Right ventricle myocardium inferior (tissue), 1 donor: ENCODE data around the gene FOXJ1. TPM values are rescaled to one million over a fixed set of nuclear protein-coding genes. Genes with fewer than 3 reads are reported as not detected.

Experiments
- ATAC-seq: fragments of 200-7000 bp; cut with Tn5 transposase; one replicate; pipeline ENCODE4 v1.9.1; 2020; ENCODE audit warnings: mild to moderate bottlenecking, moderate library complexity
- DNase-seq: peaks from one replicate; pipeline ENCODE4 v3.0.0; 2021; ENCODE audit errors: missing footprints
- intact Hi-C: fragments of 100-400 bp; cut with DNase I; formaldehyde crosslinking; loops from one replicate; pipeline ENCODE4 v1.11.0; 2022
- total RNA-seq: library from RNA; stranded (reverse); fragmentation: NEBNext Ultra II Directional; extraction: Animal tissue kit (Norgen Biotek cat#: 25700); gene quantifications from one replicate; pipeline ENCODE4 v1.2.1, GENCODE V29; 2021
- donor health status: DM: no; HTN: yes; CAD: no; lungs with severe emphysema.

Gene FOXJ1
- total RNA-seq, 1 donor from 2014 or later: not detected

DNA sequence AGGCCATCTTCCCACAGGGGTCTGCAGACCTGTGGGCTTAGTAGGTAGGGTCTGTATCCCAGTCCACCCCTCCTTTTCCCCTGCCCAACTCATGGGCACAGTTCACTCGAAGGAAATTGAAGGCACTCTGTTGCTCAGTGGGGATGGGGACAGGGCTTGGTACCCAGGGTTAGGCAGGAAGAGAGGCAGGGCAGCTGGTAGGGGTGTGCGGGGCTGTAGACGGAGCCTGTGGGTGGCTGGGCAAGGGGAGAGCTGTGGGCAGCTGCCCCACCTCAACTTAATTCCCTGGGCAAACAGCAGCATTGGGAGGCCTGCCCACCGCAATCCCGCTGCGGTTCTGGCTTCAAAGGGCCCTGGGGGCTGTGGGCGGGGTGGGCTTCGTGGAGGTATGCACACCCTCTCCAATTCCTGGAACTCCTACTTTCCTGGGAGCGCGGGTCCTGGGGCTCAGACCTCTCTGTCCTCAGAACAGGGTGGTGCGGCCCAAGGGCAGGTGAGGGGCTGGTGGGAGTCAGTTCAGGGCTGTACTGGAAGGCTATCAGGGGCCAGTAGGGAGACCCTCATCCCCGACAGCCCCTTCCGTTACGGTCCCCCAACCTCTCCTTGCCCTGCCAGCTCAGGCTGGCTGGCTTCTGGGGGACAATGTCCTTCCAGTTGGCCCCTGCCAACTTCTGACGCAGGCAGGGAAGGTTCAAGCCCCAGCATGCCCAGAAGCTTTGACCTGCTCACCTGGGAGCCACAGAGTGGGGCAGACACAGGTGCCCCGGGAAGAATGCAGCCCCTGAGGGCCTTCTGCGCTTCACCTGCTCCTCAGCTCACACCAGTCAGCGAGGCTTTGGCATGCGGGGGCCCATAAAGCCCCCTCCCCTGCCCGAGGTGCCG lies 9.1 kb downstream of the FOXJ1 start:
- no peak for DNase-seq
- intact Hi-C loops: no loop called here
- no peak for ATAC-seq

DNA sequence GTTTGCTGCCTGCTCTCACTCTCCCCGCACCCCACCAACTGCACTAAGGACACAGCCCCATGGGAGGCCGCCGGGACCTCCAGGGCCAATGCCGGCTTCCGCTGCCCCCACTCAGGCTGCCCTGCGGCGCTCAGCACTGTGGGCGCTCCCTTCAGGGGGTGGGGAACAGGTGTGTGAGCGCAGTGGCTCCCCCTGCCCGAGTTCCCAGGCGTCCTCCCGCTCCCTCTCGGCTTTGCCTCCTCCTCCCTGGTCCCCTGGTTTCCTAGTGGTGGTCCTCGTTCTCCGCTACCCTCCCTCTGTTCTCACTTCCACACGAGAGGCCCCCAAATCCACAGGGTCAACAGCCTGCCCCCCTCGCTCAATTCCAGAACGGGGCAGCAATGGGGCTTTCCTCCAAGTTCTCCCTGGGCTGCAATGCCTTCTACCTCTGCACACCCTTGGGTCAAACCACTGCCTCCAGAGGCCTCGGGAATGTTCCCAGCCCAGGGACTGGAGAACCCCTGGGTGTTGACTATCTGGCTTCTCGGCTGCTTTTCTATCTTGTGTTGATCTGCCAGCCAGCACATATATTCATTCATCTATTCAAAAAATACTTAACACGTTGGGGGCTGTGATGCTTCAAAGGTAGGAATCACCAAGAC lies 9.9 kb downstream of the FOXJ1 start:
- intact Hi-C loops: no loop called here

DNA sequence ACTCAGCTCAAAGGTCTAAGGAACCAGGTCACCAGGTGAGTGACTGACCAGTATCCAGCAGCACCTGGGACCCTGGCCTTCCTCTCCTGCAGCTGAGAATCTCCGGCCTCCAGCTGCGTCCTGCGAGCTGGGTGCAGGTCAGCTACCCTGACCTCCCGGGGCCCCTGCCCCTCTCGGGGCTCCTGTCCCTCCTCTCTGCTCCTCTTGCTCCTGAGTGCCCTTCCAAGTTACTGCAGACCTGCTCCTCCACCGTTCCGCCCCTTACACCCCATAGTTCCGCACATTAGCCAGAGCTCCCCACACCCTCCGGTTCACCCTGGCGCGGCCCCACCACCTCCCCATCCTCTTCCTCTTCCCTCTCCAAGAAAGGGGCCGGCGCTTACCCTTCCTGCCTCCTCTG lies 10.6 kb downstream of the FOXJ1 start:
- DNase-seq: no peak
- intact Hi-C loops: no loop called here
- no peak for ATAC-seq

More for the DNA sequence above, 9.9 kb downstream of the FOXJ1 start:
- DNase-seq (no peak), ATAC-seq (no peak)

- no peak for DNase-seq
- intact Hi-C loops: no loop called here
- no peak for ATAC-seq
Observed at GRCh38 chr17:76125922-76126321, 15.1 kb downstream of the FOXJ1 start.

DNA sequence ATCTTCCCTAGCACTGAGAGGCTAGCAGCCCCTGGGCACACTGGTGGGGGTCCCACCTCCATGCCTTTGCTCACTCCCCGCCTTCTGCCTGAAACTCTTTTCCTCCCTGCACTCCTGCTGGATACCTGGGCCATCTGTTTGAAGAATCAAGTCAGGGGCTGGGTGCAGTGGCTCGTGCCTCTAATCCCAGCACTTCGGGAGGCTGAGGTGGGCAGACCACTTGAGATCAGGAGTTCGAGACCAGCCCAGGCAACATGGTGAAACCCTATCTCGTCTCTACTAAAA lies 15.7 kb downstream of the FOXJ1 start:
- intact Hi-C loops: no loop called here
- ATAC-seq: no peak
- no peak for DNase-seq

- ATAC-seq (no peak), DNase-seq (no peak)
- intact Hi-C loops: no loop called here
Observed at GRCh38 chr17:76124582-76125390, 16.3 kb downstream of the FOXJ1 start.

DNA sequence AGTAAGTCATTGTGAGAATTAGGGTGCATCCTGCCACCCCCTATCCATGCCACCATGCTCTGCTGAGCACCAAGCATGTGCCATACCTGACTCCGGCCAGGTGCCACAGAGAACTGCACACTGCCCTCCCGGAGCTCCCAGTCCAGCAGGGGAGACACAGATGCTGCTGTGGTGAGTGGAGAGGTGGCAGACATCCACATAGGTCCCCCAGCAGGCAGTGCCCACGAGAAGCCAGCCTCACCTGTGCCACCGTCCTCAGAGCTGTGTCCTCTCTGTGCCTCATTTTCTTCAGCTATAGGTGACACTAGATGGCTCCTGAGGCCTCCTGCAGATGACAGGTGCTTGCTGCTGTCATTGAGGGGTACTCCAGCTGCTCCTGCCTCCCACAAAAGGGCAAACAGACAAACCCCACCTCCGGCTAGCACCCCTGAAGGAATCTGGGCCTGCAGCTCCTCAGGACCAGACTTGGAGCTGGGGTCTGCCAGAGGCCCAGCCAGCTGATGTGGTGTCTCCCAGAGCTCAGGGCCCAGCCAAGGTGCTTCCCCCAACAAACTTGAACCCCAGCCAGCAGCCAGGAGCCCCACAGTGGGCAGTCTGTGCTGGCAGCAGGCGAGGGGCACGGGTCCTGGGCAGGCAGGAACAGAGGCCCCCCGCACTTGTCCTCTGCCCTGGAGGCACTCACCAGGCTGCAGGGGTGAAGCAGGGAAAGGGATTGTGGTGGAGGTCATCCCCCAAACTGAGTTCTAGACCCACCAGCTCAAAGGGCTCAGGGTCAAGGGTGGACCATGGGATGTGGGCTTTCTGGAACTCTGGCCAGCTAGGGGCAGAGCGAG lies 17.1 kb downstream of the FOXJ1 start:
- intact Hi-C loops: no loop called here

GRCh38 chr17:76123191-76123499 lies 17.9 kb downstream of the FOXJ1 start:
- DNase-seq (no peak), ATAC-seq (no peak)
- intact Hi-C loops: no loop called here

More for the DNA sequence above, 17.1 kb downstream of the FOXJ1 start:
- no peak for ATAC-seq
- DNase-seq: no peak

GRCh38 chr17:76122431-76123190 lies 18.4 kb downstream of the FOXJ1 start:
- intact Hi-C loops: no loop called here
- ATAC-seq (no peak), DNase-seq (no peak)

GRCh38 chr17:76121932-76122430 lies 19.1 kb downstream of the FOXJ1 start:
- intact Hi-C loops: loop anchor here (1.0 to 2.0 kb wide), 3 partner anchors 61 to 177 kb away; no protein-coding TSS in a partner anchor
- DNase-seq (no peak), ATAC-seq (peak; percentile 47)

DNA sequence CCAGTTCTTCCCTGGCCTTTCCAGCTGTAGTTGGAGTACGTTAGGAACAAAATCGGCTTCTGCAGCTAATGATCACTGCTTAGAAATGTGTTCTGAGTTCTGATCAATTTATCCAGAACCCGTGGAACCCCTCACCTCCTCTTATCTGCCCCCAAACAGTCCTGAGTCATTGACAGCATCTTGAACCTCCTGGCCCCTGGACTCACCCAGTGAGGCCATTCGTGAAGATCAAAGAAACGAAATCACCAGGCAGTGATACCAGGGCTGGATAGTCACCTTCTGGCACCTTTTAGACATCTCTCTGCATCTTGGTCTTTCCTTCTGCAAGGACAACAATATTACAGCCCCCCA lies 20.4 kb downstream of the FOXJ1 start:
- intact Hi-C loops: loop anchor here (1.0 to 2.0 kb wide), 3 partner anchors 62 to 179 kb away; no protein-coding TSS in a partner anchor
- ATAC-seq (no peak), DNase-seq (no peak)

DNA sequence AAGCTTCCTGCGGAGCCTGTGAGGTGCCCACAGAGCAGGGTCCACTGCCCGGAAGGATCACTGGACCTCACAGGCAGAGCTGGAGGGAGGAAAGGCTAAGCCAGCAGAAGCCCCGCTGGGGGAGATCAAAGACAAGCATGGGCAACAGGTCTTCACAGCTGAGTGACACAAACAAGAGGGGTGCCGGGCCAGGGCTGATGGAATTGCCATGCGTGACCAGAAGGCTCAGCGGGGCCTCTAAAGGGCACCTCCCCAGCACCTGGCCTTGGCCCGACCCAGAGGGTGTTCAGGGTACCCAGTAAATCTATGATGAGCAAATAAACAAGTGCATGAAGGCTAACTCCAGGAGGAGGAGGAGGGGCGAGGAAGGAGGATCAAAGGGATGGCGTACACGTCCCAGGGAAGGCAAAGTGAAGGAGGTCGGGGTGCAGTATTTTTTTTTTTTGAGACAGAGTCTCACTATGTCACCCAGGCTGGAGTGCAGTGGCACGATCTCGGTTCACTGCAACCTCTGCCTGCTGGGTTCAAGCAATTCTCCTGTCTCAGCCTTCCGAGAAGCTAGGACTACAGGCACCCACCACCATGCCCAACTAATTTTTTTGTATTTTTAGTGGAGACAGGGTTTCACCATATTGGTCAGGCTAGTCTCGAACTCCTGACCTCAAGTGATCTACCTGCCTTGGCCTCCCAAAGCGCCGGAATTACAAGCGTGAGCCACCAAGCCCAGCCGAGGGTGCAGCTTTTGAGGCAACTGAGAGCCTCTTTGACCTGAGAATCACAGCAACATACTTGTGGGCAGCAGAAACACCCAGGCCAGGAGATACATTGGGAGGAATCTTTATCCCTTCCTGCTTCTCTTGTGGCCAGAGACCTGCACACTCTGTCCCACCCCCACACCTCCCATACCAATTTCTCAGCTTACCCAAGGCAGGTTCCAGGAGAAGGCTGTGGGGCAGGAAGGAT lies 21.4 kb downstream of the FOXJ1 start:
- DNase-seq: no peak
- ATAC-seq: no peak
- intact Hi-C loops: loop anchor here (2.0 kb wide), 1 partner anchor 63 kb away; no protein-coding TSS in a partner anchor

GRCh38 chr17:76115138-76115754 lies 25.8 kb downstream of the FOXJ1 start:
- DNase-seq (no peak), ATAC-seq (no peak)
- intact Hi-C loops: no loop called here

GRCh38 chr17:76111956-76112355 lies 29.1 kb downstream of the FOXJ1 start:
- intact Hi-C loops: no loop called here
- no peak for ATAC-seq

GRCh38 chr17:76107509-76107908 lies 33.5 kb downstream of the FOXJ1 start:
- intact Hi-C loops: no loop called here

More at GRCh38 chr17:76111956-76112355, 29.1 kb downstream of the FOXJ1 start:
- DNase-seq: no peak

GRCh38 chr17:76106703-76107102 lies 34.3 kb downstream of the FOXJ1 start:
- intact Hi-C loops: no loop called here
- DNase-seq (no peak), ATAC-seq (no peak)

More at GRCh38 chr17:76107509-76107908, 33.5 kb downstream of the FOXJ1 start:
- ATAC-seq: no peak
- no peak for DNase-seq

GRCh38 chr17:76104896-76105231 lies 36.2 kb downstream of the FOXJ1 start:
- DNase-seq (no peak), ATAC-seq (no peak)
- intact Hi-C loops: no loop called here
